Stomach (tissue), 9 donors: ENCODE results near the gene VEZT. TPM values are rescaled to one million over a fixed set of nuclear protein-coding genes. Genes with fewer than 3 reads are reported as not detected.
"Not testable (repeated sequence)": the region's sequence is repeated elsewhere in the genome, so short reads cannot be mapped to it uniquely, and the experiment has no call there.

Source experiments
- DNase-seq, 2 donors: peaks; one replicate each; pipeline versions ENCODE4 v3.0.0 to v3.0.0-alpha.2; 2013 to 2019
- H3K27ac ChIP-seq, 5 donors: fragments of 200-600 bp in 4 of 5; sonication (generic) in 4 of 5; one replicate each; pipeline ENCODE4 v1.5.1; 2013 to 2019; ENCODE audit warnings: mild to moderate bottlenecking in 1 of 5, moderate library complexity in 1 of 5
- H3K27me3 ChIP-seq, 3 donors: fragments of 200-600 bp; sonication (generic); one replicate each; pipeline ENCODE4 v1.5.1; 2017 to 2019; ENCODE audit warnings: mixed run types in 1 of 3
- H3K36me3 ChIP-seq, 4 donors: fragments of 200-600 bp; sonication (generic); 1 replicate in 3 of 4; 2 replicates in 1 of 4; pipeline ENCODE4 v1.5.1; 2016 to 2019
- H3K4me1 ChIP-seq, 4 donors: fragments of 200-600 bp; sonication (generic); one replicate each; pipeline ENCODE4 v1.5.1; 2016 to 2019
- H3K4me3 ChIP-seq, 4 donors: fragments of 200-600 bp; sonication (generic) in 3 of 4; one replicate each; pipeline ENCODE4 v1.5.1; 2016 to 2019; ENCODE audit warnings: mild to moderate bottlenecking in 1 of 4
- H3K9me3 ChIP-seq, 4 donors: fragments of 200-600 bp; sonication (generic); one replicate each; pipeline ENCODE4 v1.5.1; 2016 to 2019
- CTCF ChIP-seq, 7 experiments: fragments of 450-650 bp in 4 of 7; fragments of 200-600 bp in 3 of 7; sonication (generic) in 3 of 7; IDR thresholded peaks; one replicate each; pipeline ENCODE4 v1.5.1; 2016 to 2019; ENCODE audit warnings: antibody characterized with exemption in 7 of 7, control low read depth in 2 of 7, mild to moderate bottlenecking in 1 of 7
- EP300 ChIP-seq: sonication (generic); formaldehyde crosslinking; IDR thresholded peaks from one replicate; pipeline ENCODE4 v1.6.1; 2017; ENCODE audit warnings: antibody characterized with exemption
- POLR2A ChIP-seq, 4 donors: fragments of 450-650 bp; IDR thresholded peaks; one replicate each; pipeline ENCODE4 v1.6.1; 2016; ENCODE audit warnings: antibody characterized with exemption in 4 of 4, control low read depth in 2 of 4, mild to moderate bottlenecking in 1 of 4, moderate library complexity in 1 of 4
- POLR2AphosphoS5 ChIP-seq, 3 donors: sonication (generic); formaldehyde crosslinking; IDR thresholded peaks; one replicate each; pipeline ENCODE4 v1.6.1; 2016; ENCODE audit warnings: antibody characterized with exemption in 3 of 3
- WGBS, 5 donors: extraction: QIAGEN DNeasy Blood & Tissue Kit in 3 of 5; methylation state at CpG; one replicate each; pipeline versions ENCODE4 v1.1.5 to v1.1.7; 2013 to 2018; 5-methylcytosine and 5-hydroxymethylcytosine counted together
- intact Hi-C: fragments of 100-400 bp; cut with DNase I; formaldehyde crosslinking; loops from one replicate; pipeline ENCODE4 v1.15.1; 2023; ENCODE audit warnings: low total_unique reads
- polyA plus RNA-seq, 3 donors: library from polyadenylated mRNA; stranded (reverse); fragments of 200-250 nt; gene quantifications; one replicate each; pipeline ENCODE4 v1.2.3, GENCODE V29; 2013
- total RNA-seq, 5 donors: library from RNA; depleted of rRNA; stranded (reverse); fragments of >200 nt; gene quantifications; one replicate each; pipeline versions ENCODE4 v1.1.0 to v1.2.3, GENCODE V29; 2014 to 2016
- donor health status: healthy with polysubstance abuse.
- donor health status: Bipolar disorder and iron deficiency.
- donor health status: healthy.

Gene VEZT
- total and polyA plus RNA-seq, 8 donors, result 11.0 to 165 (median 46.7) TPM

- peaks cover 4 to 71% (median 21%) of the 10 kb centered on the region in 4 donors for H3K4me1 ChIP-seq
- WGBS, 5 donors, result 75 to 91% (median 84%) methylated on average over 4 of the region's 4 CpGs
- TF ChIP-seq EP300, result no peak
- TF ChIP-seq CTCF (IDR thresholded peaks at IDR 0.05), result no peak
- no peak for TF ChIP-seq POLR2AphosphoS5 (IDR thresholded peaks at IDR 0.05)
- TF ChIP-seq POLR2A (IDR thresholded peaks at IDR 0.05), result no peak
Measured at GRCh38 chr12:95322326-95322725, 104.7 kb downstream of the VEZT start.

GRCh38 chr12:95323212-95323611, 105.6 kb downstream of the VEZT start:
- intact Hi-C loops, result no loop called here
- no peaks in the 10 kb centered on the region for H3K27me3 ChIP-seq
- no peaks in the 10 kb centered on the region for H3K36me3 ChIP-seq
- DNase-seq, result peak in 1 of 2 donors; percentile 37
- no peaks in the 10 kb centered on the region for H3K9me3 ChIP-seq
- H3K27ac ChIP-seq, result no peak overlapping the region
- no peak overlapping the region for H3K4me3 ChIP-seq
- TF ChIP-seq EP300, result no peak
- TF ChIP-seq POLR2AphosphoS5 (IDR thresholded peaks at IDR 0.05), result no peak
- TF ChIP-seq CTCF (IDR thresholded peaks at IDR 0.05), result no peak
- no peak for TF ChIP-seq POLR2A (IDR thresholded peaks at IDR 0.05)
- peaks cover 0 to 63% (median 18%) of the 10 kb centered on the region in 4 donors for H3K4me1 ChIP-seq

More at GRCh38 chr12:95322326-95322725, 104.7 kb downstream of the VEZT start:
- Histone ChIP-seq H3K4me3 (no peak overlapping the region), H3K27ac (peak overlapping the region in 1 of 5 donors; percentile 32), H3K9me3 (no peaks in the 10 kb centered on the region), H3K27me3 (no peaks in the 10 kb centered on the region), H3K36me3 (no peaks in the 10 kb centered on the region)
- intact Hi-C loops, result no loop called here
- no peak for DNase-seq

GRCh38 chr12:95324246-95324645, 106.6 kb downstream of the VEZT start:
- H3K4me3 ChIP-seq, H3K9me3 ChIP-seq, H3K27ac ChIP-seq, H3K27me3 ChIP-seq, DNase-seq, intact Hi-C loops, H3K36me3 ChIP-seq: not testable (repeated sequence)
- 75 to 84% (median 79%) methylated on average over 7 of the region's 7 CpGs for WGBS, 5 donors
- H3K4me1 ChIP-seq, result peaks cover 0 to 53% (median 13%) of the 10 kb centered on the region in 4 donors

- H3K36me3 ChIP-seq, result no peaks in the 10 kb centered on the region
- peaks cover 0 to 41% (median 8%) of the 10 kb centered on the region in 4 donors for H3K4me1 ChIP-seq
- H3K9me3 ChIP-seq, result no peaks in the 10 kb centered on the region
- no peak for DNase-seq
- no peak overlapping the region for H3K4me3 ChIP-seq
- H3K27me3 ChIP-seq, result no peaks in the 10 kb centered on the region
- TF ChIP-seq POLR2AphosphoS5 (IDR thresholded peaks at IDR 0.05), result no peak
- TF ChIP-seq EP300, result no peak
- TF ChIP-seq POLR2A (IDR thresholded peaks at IDR 0.05), result no peak
- TF ChIP-seq CTCF (IDR thresholded peaks at IDR 0.05), result no peak
- H3K27ac ChIP-seq, result no peak overlapping the region
- intact Hi-C loops, result no loop called here
- 91 to 97% (median 94%) methylated on average over 4 of the region's 4 CpGs for WGBS, 5 donors
Measured at GRCh38 chr12:95325501-95325900, 107.9 kb downstream of the VEZT start.

GRCh38 chr12:95326445-95326844, 108.8 kb downstream of the VEZT start:
- no peak for DNase-seq
- Histone ChIP-seq H3K27me3 (no peaks in the 10 kb centered on the region), H3K4me1 (peaks cover 0 to 32% (median 5%) of the 10 kb centered on the region in 4 donors), H3K9me3 (no peaks in the 10 kb centered on the region), H3K27ac (peak overlapping the region in 1 of 5 donors; percentile 3), H3K4me3 (no peak overlapping the region), H3K36me3 (no peaks in the 10 kb centered on the region)
- 9 to 25% (median 16%) methylated on average over 1 of the region's 1 CpG for WGBS, 5 donors
- intact Hi-C loops, result no loop called here
- TF ChIP-seq POLR2A (IDR thresholded peaks at IDR 0.05) (no peak), EP300 (no peak), POLR2AphosphoS5 (IDR thresholded peaks at IDR 0.05) (no peak), CTCF (IDR thresholded peaks at IDR 0.05) (no peak)
